Peyer's patch (tissue), 4 donors: ENCODE data around the gene NEU4.

Source experiments
- CTCF ChIP-seq, 6 experiments: fragments of 450-650 bp in 4 of 6; fragments of 200-600 bp in 2 of 6; sonication (generic) in 1 of 6; IDR thresholded peaks; one replicate each; pipeline ENCODE4 v1.5.1; 2017 to 2019; ENCODE audit warnings: antibody characterized with exemption in 6 of 6, mild to moderate bottlenecking in 3 of 6, moderate library complexity in 1 of 6
- POLR2A ChIP-seq, 2 donors: fragments of 450-650 bp; IDR thresholded peaks; one replicate each; pipeline ENCODE4 v1.5.1; 2017; ENCODE audit warnings: antibody characterized with exemption in 2 of 2, mild to moderate bottlenecking in 2 of 2, moderate library complexity in 2 of 2

DNA sequence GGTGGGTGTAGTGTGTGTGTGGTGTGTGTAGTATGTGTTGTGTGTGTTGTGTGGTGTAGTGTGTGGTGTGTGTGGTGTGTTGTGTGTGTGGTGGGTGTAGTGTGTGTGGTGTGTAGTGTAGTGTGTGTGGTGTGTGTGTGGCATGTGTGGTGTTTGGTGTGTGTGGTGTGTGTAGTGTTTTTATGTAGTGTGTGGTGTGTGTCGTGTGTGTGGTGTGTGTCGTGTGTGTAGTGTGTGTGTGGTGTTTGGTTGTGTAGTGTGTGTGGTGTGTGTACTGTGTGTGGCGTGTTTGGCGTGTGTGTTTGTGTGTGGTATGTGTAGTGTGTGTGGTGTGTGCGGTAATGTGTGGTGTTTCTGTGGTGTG lies 55.8 kb downstream of the NEU4 start:
- TF ChIP-seq CTCF (IDR thresholded peaks at IDR 0.05) (no peak), POLR2A (IDR thresholded peaks at IDR 0.05) (no peak)
